ENCODE results near the gene SPHK1.

Gene SPHK1

DNA sequence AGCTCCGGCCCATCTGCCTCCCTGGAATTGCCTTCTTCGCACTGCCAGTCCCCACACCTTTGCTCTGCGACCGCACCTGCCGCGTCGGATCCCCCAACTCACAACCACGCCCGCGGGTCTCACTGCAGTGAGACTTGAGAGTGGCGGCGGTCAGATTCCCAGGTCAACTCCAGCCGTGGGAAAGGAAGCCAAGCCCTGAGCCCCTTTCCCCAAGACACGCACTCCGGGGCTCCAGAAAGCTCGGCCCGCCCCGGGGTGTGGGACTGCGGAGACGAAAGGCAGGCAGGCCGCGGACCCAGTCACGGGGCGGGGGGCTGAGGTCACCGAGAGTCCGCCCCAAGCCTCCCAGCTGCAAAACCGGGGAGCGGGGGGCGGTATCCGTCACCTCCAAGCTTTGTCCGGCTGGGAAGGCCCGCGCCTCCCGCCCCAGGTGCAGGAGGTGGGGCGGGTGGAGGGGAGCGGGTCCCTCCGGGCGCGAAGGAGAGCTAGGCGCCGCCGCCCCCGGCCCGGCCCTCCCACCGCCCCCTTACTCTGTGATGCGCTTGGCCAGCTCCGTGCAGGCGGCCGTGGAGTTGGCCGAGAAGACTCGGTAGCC lies 31.3 kb upstream of the SPHK1 start:
- H3K9me3 ChIP-seq (ENCODE audit: low read length): no peaks in the 10 kb centered on the region
- H3F3A ChIP-seq (ENCODE audit: insufficient read depth, low read length): no peaks in the 10 kb centered on the region
- no peaks in the 10 kb centered on the region for H4K20me1 ChIP-seq (ENCODE audit: insufficient read depth, low read length)
- TF ChIP-seq, protein P1, sequence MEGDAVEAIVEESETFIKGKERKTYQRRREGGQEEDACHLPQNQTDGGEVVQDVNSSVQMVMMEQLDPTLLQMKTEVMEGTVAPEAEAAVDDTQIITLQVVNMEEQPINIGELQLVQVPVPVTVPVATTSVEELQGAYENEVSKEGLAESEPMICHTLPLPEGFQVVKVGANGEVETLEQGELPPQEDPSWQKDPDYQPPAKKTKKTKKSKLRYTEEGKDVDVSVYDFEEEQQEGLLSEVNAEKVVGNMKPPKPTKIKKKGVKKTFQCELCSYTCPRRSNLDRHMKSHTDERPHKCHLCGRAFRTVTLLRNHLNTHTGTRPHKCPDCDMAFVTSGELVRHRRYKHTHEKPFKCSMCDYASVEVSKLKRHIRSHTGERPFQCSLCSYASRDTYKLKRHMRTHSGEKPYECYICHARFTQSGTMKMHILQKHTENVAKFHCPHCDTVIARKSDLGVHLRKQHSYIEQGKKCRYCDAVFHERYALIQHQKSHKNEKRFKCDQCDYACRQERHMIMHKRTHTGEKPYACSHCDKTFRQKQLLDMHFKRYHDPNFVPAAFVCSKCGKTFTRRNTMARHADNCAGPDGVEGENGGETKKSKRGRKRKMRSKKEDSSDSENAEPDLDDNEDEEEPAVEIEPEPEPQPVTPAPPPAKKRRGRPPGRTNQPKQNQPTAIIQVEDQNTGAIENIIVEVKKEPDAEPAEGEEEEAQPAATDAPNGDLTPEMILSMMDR (IDR thresholded peaks at IDR 0.05; ENCODE audit: low read length): no peak
- H3K36me3 ChIP-seq (ENCODE audit: insufficient read depth, low read length): peaks cover 5% of the 10 kb centered on the region; the same call in 1 of the 2 replicates
- H3K79me2 ChIP-seq (ENCODE audit: insufficient read depth, low read length): peaks cover 18% of the 10 kb centered on the region
- peaks cover 41% of the 10 kb centered on the region for H3K4me1 ChIP-seq (ENCODE audit: insufficient read depth, low read length, severe bottlenecking)
- H3K4me3 ChIP-seq (ENCODE audit: low read depth, low read length, poor library complexity, severe bottlenecking): peak overlapping the region; percentile 84
- peak overlapping the region; percentile 62 for H3K4me2 ChIP-seq (ENCODE audit: low read length)
- peak overlapping the region; percentile 90 for H3K27ac ChIP-seq (ENCODE audit: low read depth, low read length, poor library complexity, severe bottlenecking)
- no peaks in the 10 kb centered on the region for H3K27me3 ChIP-seq (ENCODE audit: insufficient read depth, low read length)
- peak overlapping the region; percentile 79 for H3K9ac ChIP-seq (ENCODE audit: low read length)
- no peaks in the 10 kb centered on the region for H3K9me2 ChIP-seq (ENCODE audit: low read depth, low read length)
- H2AFZ ChIP-seq (ENCODE audit: low read length): no peak overlapping the region

DNA sequence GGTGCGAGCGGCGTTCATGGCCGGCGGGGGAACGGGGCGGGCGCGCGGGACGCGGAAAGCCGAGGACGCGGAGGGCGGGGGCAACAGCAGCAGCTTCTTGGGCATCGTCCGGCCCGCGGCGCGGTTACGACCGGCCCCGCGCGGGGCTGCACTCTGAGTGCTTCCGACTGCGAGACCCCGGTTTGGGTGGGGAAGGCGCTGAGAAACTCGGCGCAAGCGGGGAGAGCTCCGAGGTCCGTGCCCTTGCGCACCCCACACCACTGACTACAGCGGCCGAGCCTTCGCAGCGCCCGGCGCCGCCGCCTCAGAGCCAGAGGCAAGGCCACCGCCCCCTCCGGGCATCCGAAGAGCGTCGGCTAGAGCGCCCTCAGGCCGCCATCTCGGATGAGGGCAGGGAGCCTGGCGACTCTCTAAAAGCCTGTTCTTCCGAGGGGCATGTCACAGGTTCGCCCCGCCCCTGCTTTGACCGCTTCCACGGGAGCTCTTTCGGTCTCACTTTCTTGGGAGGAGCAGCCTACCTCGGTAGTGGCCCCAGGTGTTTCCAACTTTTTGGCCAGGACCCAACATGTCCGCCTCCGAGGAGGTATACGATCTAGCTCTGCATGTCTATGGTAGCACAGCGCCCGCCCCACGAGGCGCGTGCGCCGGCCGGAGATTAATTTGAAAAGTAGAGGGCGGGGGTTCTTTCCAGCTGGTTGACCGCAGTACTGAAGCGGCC lies 30.7 kb upstream of the SPHK1 start, which contains the start of gene PRPSAP1:
PRPSAP1 (minus strand) TSS at position 318 of the 718 bp plus-strand sequence; CDS start at position 105, 213 bp downstream.
- H3K9ac ChIP-seq (ENCODE audit: low read length): peak within 1 kb of the TSS; percentile 79
- H2AFZ ChIP-seq (ENCODE audit: low read length): peak within 1 kb of the TSS; percentile 83
- no peaks in the 10 kb centered on the region for H3K27me3 ChIP-seq (ENCODE audit: insufficient read depth, low read length)
- H3K9me3 ChIP-seq (ENCODE audit: low read length): no peaks in the 10 kb centered on the region
- no peaks in the 10 kb centered on the region for H3K9me2 ChIP-seq (ENCODE audit: low read depth, low read length)
- H3K79me2 ChIP-seq (ENCODE audit: insufficient read depth, low read length): peaks cover 18% of the 10 kb centered on the region
- H3K36me3 ChIP-seq (ENCODE audit: insufficient read depth, low read length): peaks cover 1% of the 10 kb centered on the region; the same call in 1 of the 2 replicates
- peak within 1 kb of the TSS; percentile 90 for H3K27ac ChIP-seq (ENCODE audit: low read depth, low read length, poor library complexity, severe bottlenecking)
- no peak for TF ChIP-seq EZH2 (IDR thresholded peaks at IDR 0.05; ENCODE audit: borderline replicate concordance, low read length)
- TF ChIP-seq, protein P1 (IDR thresholded peaks at IDR 0.05; ENCODE audit: low read length): no peak
- H3F3A ChIP-seq (ENCODE audit: insufficient read depth, low read length): no peaks in the 10 kb centered on the region
- H3K4me1 ChIP-seq (ENCODE audit: insufficient read depth, low read length, severe bottlenecking): peaks cover 41% of the 10 kb centered on the region
- H4K20me1 ChIP-seq (ENCODE audit: insufficient read depth, low read length): no peaks in the 10 kb centered on the region
- H3K4me2 ChIP-seq (ENCODE audit: low read length): peak within 1 kb of the TSS; percentile 62
- peak within 1 kb of the TSS; percentile 84 for H3K4me3 ChIP-seq (ENCODE audit: low read depth, low read length, poor library complexity, severe bottlenecking)

DNA sequence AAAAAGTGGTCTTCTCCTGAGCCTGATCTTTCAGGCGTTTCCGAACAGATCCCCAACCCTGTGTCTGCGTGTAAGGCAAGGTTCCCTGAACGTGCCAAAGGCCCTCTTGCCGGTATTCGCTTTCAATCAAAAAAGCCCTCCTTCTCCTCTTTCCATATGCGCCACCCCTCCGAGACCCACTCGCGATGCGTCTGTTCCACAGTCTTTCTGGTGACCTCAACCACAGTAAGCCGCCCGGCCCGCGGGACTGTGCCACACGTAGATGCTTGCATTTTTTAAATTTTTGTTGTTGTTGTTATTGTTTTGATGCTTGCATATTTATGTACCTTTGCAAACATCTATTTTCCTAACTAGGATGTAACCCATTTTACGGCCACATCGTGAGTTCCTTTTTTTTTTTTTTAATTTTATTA lies 30.1 kb upstream of the SPHK1 start:
- TF ChIP-seq EZH2 (IDR thresholded peaks at IDR 0.05; ENCODE audit: borderline replicate concordance, low read length): no peak
- TF ChIP-seq, protein P1 (IDR thresholded peaks at IDR 0.05; ENCODE audit: low read length): no peak
- no peaks in the 10 kb centered on the region for H3K36me3 ChIP-seq (ENCODE audit: insufficient read depth, low read length)
- no peaks in the 10 kb centered on the region for H3K9me3 ChIP-seq (ENCODE audit: low read length)
- no peaks in the 10 kb centered on the region for H4K20me1 ChIP-seq (ENCODE audit: insufficient read depth, low read length)
- H3K27ac ChIP-seq (ENCODE audit: low read depth, low read length, poor library complexity, severe bottlenecking): peak overlapping the region; percentile 90
- peaks cover 41% of the 10 kb centered on the region for H3K4me1 ChIP-seq (ENCODE audit: insufficient read depth, low read length, severe bottlenecking)
- peak overlapping the region; percentile 62 for H3K4me2 ChIP-seq (ENCODE audit: low read length)
- H3K4me3 ChIP-seq (ENCODE audit: low read depth, low read length, poor library complexity, severe bottlenecking): peak overlapping the region; percentile 84
- H3K9me2 ChIP-seq (ENCODE audit: low read depth, low read length): no peaks in the 10 kb centered on the region
- peaks cover 18% of the 10 kb centered on the region for H3K79me2 ChIP-seq (ENCODE audit: insufficient read depth, low read length)
- no peaks in the 10 kb centered on the region for H3K27me3 ChIP-seq (ENCODE audit: insufficient read depth, low read length)
- peak overlapping the region; percentile 79 for H3K9ac ChIP-seq (ENCODE audit: low read length)
- peak overlapping the region; percentile 68; the same call in 1 of the 2 replicates for H2AFZ ChIP-seq (ENCODE audit: low read length)
- no peaks in the 10 kb centered on the region for H3F3A ChIP-seq (ENCODE audit: insufficient read depth, low read length)

Measured in OCI-LY1 (cell line).